B cell (primary cell): ENCODE measurements around the gene POFUT2. TPM values are rescaled to one million over a fixed set of nuclear protein-coding genes. Genes with fewer than 3 reads are reported as not detected.

Experiments used
- ATAC-seq: fragments of 200-7000 bp; cut with Tn5 transposase; one replicate; pipeline ENCODE4 v1.10.0; 2021; ENCODE audit warnings: low read depth, mild to moderate bottlenecking, moderate number of reproducible peaks, moderate library complexity
- CTCF ChIA-PET: fragments of 350-600 bp; sonication (Branson Sonifier 250); formaldehyde crosslinking; loops from one replicate; lab custom pipeline; 2021; ENCODE audit warnings: antibody characterized with exemption, inconsistent platforms; lab: Charles Lee
- POLR2A ChIA-PET: fragments of 350-600 bp; sonication (Branson Sonifier 250); formaldehyde crosslinking; loops from one replicate; lab custom pipeline; 2021; ENCODE audit warnings: antibody characterized with exemption; lab: Charles Lee
- DNase-seq: peaks from one replicate; pipeline ENCODE4 v3.0.0; 2013
- H2AFZ ChIP-seq: 2 replicates; pipeline ENCODE4 v1.6.1; 2012; ENCODE audit warnings: mild to moderate bottlenecking, low read depth, low read length; ENCODE audit not compliant: insufficient read depth, poor library complexity, severe bottlenecking
- H3K27ac ChIP-seq, 2 donors: 1 replicate in 1 of 2; 2 replicates in 1 of 2; pipeline ENCODE4 v1.5.1; 2012 to 2013; ENCODE audit warnings: low read length in 2 of 2, mild to moderate bottlenecking in 2 of 2, moderate library complexity in 1 of 2
- H3K27me3 ChIP-seq, 4 experiments: fragments of 200-600 bp in 1 of 4; sonication (generic) in 1 of 4; replicated peaks in 1 of 4; 1 replicate in 2 of 4; 2 replicates in 2 of 4; pipeline versions ENCODE4 v1.6.1 to v1.7.0; 2013 to 2016; ENCODE audit warnings: low read length in 3 of 4, mild to moderate bottlenecking in 2 of 4, mixed read lengths in 1 of 4, moderate library complexity in 1 of 4; ENCODE audit not compliant: insufficient read depth in 4 of 4, control insufficient read depth in 3 of 4; ENCODE audit errors: control extremely low read depth in 1 of 4
- H3K36me3 ChIP-seq, 2 experiments: replicated peaks in 1 of 2; 1 replicate in 1 of 2; 2 replicates in 1 of 2; pipeline versions ENCODE4 v1.6.1 to v1.7.1; 2013; ENCODE audit warnings: low read length in 1 of 2; ENCODE audit not compliant: insufficient read depth in 2 of 2, control insufficient read depth in 1 of 2; ENCODE audit errors: control extremely low read depth in 1 of 2, extremely low read depth in 1 of 2
- H3K4me1 ChIP-seq, 2 donors: fragments of 200-600 bp in 1 of 2; sonication (generic) in 1 of 2; 1 replicate in 1 of 2; 2 replicates in 1 of 2; pipeline versions ENCODE4 v1.5.1 to v1.6.1; 2013 to 2017; ENCODE audit warnings: low read length in 2 of 2; ENCODE audit not compliant: control insufficient read depth in 2 of 2, insufficient read depth in 2 of 2
- H3K4me2 ChIP-seq: replicated peaks from 2 replicates; pipeline ENCODE3; 2012; ENCODE audit warnings: mild to moderate bottlenecking, low read depth, low read length; ENCODE audit not compliant: poor library complexity, severe bottlenecking
- H3K4me3 ChIP-seq, 5 experiments: fragments of 200-600 bp in 1 of 5; sonication (generic) in 1 of 5; 1 replicate in 3 of 5; 2 replicates in 2 of 5; pipeline versions ENCODE4 v1.5.1 to v1.7.0; 2011 to 2016; ENCODE audit warnings: low read length in 4 of 5, mild to moderate bottlenecking in 4 of 5, low read depth in 2 of 5, control low read depth in 1 of 5, moderate library complexity in 1 of 5; ENCODE audit not compliant: insufficient read depth in 1 of 5; ENCODE audit errors: control extremely low read depth in 1 of 5, extremely low read depth in 1 of 5
- H3K79me2 ChIP-seq: fragments of 200-600 bp; sonication (generic); one replicate; pipeline ENCODE4 v1.6.0; 2016; ENCODE audit warnings: low read length; ENCODE audit not compliant: control insufficient read depth, insufficient read depth
- H3K9ac ChIP-seq: fragments of 200-600 bp; sonication (generic); 2 replicates; pipeline ENCODE4 v1.6.1; 2017; ENCODE audit warnings: mild to moderate bottlenecking, low read length, moderate library complexity
- H3K9me3 ChIP-seq, 3 donors: one replicate each; pipeline versions ENCODE4 v1.6.1 to v1.7.1; 2013; ENCODE audit warnings: low read length in 2 of 3; ENCODE audit not compliant: control insufficient read depth in 2 of 3, insufficient read depth in 1 of 3; ENCODE audit errors: control extremely low read depth in 1 of 3
- H4K20me1 ChIP-seq: 2 replicates; pipeline ENCODE4 v1.6.0; 2012; ENCODE audit warnings: mild to moderate bottlenecking, low read length; ENCODE audit not compliant: insufficient read depth, control insufficient read depth, poor library complexity, severe bottlenecking
- H3K27ac Mint-ChIP-seq: one replicate; pipeline ENCODE4 v1.8.0; 2021; ENCODE audit warnings: mixed read lengths
- H3K27me3 Mint-ChIP-seq: one replicate; pipeline ENCODE4 v1.8.0; 2021; ENCODE audit warnings: mixed read lengths
- H3K4me1 Mint-ChIP-seq: one replicate; pipeline ENCODE4 v1.8.0; 2021; ENCODE audit warnings: mixed read lengths
- H3K4me3 Mint-ChIP-seq: one replicate; pipeline ENCODE4 v1.8.0; 2021; ENCODE audit warnings: mixed read lengths
- H3K9me3 Mint-ChIP-seq: one replicate; pipeline ENCODE4 v1.8.0; 2022; ENCODE audit warnings: mixed read lengths; ENCODE audit not compliant: insufficient read depth
- EZH2 ChIP-seq: IDR thresholded peaks from 2 replicates; pipeline ENCODE4 v1.6.1; 2012; ENCODE audit warnings: borderline replicate concordance, low read depth, mild to moderate bottlenecking, moderate library complexity, low read length; ENCODE audit not compliant: insufficient read depth, poor library complexity, severe bottlenecking
- whole genome bisulfite sequencing: methylation state at CpG from one replicate; pipeline ENCODE4 v1.1.5; 2013; ENCODE audit warnings: missing lambda C conversion rate; ENCODE audit not compliant: insufficient coverage; 5-methylcytosine and 5-hydroxymethylcytosine counted together
- intact Hi-C: fragments of 100-400 bp; cut with micrococcal nuclease; formaldehyde crosslinking; loops from one replicate; pipeline ENCODE4 v1.10.0; 2022
- polyA plus RNA-seq: library from polyadenylated mRNA; depleted of rRNA; stranded (reverse); fragments of >200 nt; gene quantifications from 2 replicates; pipeline ENCODE4 v1.2.3, GENCODE V29; 2012
- total RNA-seq, 2 donors: library from RNA; stranded (reverse); fragments of 120-200 nt in 1 of 2; gene quantifications; 1 replicate in 1 of 2; 2 replicates in 1 of 2; pipeline versions ENCODE4 v1.2.3 to v1.2.4, GENCODE V29; 2013 to 2022
- TF ChIP-seq, protein P1 (sequence below): fragments of 200-600 bp; IDR thresholded peaks from one replicate; pipeline ENCODE4 v1.8.0; 2022; ENCODE audit warnings: antibody characterized with exemption, mild to moderate bottlenecking

POFUT2 gene
- total and polyA plus RNA-seq, 2 donors (not counting 1 experiment from before 2014, with no cell fraction given), result 38.3 to 41.8 TPM

DNA sequence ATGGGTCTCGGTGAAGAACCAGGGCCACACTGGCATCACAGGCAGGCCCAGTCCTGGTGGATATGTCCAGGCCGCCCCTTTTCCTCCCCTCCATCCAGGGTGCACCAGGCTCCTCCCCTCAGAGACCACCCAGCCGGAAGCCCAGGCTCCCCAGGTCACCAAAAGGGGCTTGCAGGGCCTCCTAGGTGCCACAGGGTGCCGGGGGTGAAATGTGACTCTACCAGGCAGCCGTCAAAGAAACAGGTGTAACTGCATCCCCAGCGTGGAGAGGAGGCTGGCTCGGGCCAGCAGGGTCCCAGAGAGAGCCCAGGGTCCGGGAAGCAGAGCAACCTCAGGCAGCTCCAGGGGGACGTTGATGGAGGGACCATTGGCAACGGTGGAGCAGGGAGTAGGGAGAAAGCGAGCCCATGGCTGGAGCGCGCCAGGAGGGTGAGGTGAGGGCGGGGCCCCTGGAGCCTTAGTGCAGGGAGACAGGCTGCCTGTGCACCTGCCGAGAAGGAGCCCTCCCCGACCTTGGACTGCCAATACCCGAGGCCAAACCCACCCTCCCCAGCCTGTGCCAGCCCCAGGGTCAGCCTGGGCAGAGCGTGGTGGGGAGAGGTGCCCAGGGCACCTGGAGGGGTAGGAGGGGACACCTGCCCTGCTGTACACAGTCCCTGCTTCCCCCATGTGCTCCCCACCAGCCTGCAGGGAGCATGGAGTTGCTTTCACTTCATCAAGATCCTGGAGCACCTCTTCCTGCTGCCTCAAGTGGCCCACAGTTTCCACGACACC is 48.3 kb upstream of the POFUT2 start:
- no peaks in the 10 kb centered on the region for H3K9me3 Mint-ChIP-seq
- TF ChIP-seq, protein P1, sequence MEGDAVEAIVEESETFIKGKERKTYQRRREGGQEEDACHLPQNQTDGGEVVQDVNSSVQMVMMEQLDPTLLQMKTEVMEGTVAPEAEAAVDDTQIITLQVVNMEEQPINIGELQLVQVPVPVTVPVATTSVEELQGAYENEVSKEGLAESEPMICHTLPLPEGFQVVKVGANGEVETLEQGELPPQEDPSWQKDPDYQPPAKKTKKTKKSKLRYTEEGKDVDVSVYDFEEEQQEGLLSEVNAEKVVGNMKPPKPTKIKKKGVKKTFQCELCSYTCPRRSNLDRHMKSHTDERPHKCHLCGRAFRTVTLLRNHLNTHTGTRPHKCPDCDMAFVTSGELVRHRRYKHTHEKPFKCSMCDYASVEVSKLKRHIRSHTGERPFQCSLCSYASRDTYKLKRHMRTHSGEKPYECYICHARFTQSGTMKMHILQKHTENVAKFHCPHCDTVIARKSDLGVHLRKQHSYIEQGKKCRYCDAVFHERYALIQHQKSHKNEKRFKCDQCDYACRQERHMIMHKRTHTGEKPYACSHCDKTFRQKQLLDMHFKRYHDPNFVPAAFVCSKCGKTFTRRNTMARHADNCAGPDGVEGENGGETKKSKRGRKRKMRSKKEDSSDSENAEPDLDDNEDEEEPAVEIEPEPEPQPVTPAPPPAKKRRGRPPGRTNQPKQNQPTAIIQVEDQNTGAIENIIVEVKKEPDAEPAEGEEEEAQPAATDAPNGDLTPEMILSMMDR, result no peak
- no peak for TF ChIP-seq EZH2
- ChIA-PET POLR2A (no interaction called here), CTCF (no interaction called here)
- ATAC-seq (no peak), DNase-seq (no peak)
- intact Hi-C loops, result no loop called here
- H3K79me2 ChIP-seq, result no peaks in the 10 kb centered on the region
- H3K27me3 ChIP-seq, result peaks cover 0 to 7% (median 0%) of the 10 kb centered on the region in 4 experiments
- H3K4me2 ChIP-seq, result no peak overlapping the region
- no peaks in the 10 kb centered on the region for H4K20me1 ChIP-seq
- H3K9me3 ChIP-seq, result no peaks in the 10 kb centered on the region
- H3K4me1 Mint-ChIP-seq, result no peaks in the 10 kb centered on the region
- no peak overlapping the region for H2AFZ ChIP-seq
- 90% methylated on average over 15 of the region's 19 CpGs for WGBS
- no peak overlapping the region for H3K27ac ChIP-seq
- no peak overlapping the region for H3K4me3 Mint-ChIP-seq
- no peak overlapping the region for H3K9ac ChIP-seq
- H3K27ac Mint-ChIP-seq, result no peak overlapping the region
- H3K27me3 Mint-ChIP-seq, result peaks cover 13% of the 10 kb centered on the region
- no peak overlapping the region for H3K4me3 ChIP-seq
- no peaks in the 10 kb centered on the region for H3K4me1 ChIP-seq
- H3K36me3 ChIP-seq, result no peaks in the 10 kb centered on the region

DNA sequence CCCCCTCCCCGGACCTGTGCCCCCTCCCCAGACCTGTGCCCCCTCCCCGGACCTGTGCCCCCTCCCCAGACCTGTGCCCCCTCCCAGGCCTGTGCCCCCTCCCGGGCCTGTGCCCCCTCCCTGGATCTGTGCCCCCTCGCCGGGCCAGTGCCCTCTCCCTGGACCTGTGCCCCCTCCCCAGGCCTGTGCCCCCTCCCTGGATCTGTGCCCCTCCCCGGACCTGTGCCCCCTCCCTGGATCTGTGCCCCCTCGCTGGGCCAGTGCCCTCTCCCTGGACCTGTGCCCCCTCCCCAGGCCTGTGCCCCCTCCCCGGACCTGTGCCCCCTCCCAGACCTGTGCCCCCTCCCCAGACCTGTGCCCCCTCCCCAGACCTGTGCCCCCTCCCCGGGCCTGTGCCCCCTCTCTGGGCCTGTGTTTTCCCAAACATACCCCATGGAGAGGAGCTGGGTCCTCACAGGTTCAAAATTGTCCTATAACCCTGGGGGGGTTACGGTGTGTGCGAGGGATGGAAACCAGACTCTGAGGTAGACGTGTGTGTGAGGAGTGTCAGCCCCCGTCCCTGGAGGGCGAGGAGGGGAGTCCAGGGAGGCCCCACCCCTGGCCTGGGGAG is 47.6 kb upstream of the POFUT2 start:
- Histone ChIP-seq H3K4me2 (no peak overlapping the region), H2AFZ (no peak overlapping the region), H3K27me3 (peaks cover 0 to 7% (median 0%) of the 10 kb centered on the region in 4 experiments), H3K9me3 (no peaks in the 10 kb centered on the region), H3K36me3 (no peaks in the 10 kb centered on the region), H3K79me2 (no peaks in the 10 kb centered on the region), H3K4me1 (no peaks in the 10 kb centered on the region), H3K4me3 (no peak overlapping the region), H3K27ac (no peak overlapping the region), H3K9ac (no peak overlapping the region), H4K20me1 (no peaks in the 10 kb centered on the region)
- intact Hi-C loops, result no loop called here
- DNase-seq (no peak), ATAC-seq (no peak)
- H3K4me3 Mint-ChIP-seq, result no peak overlapping the region
- H3K27ac Mint-ChIP-seq, result no peak overlapping the region
- no peaks in the 10 kb centered on the region for H3K4me1 Mint-ChIP-seq
- TF ChIP-seq, protein P1, result no peak
- TF ChIP-seq EZH2, result no peak
- CTCF ChIA-PET, result no interaction called here
- no peaks in the 10 kb centered on the region for H3K9me3 Mint-ChIP-seq
- WGBS, result 92% methylated on average over 5 of the region's 14 CpGs
- POLR2A ChIA-PET, result no interaction called here
- H3K27me3 Mint-ChIP-seq, result peaks cover 10% of the 10 kb centered on the region
